ENCODE results near the gene VWA3B.
"Not testable (repeated sequence)": the region's sequence is repeated elsewhere in the genome, so short reads cannot be mapped to it uniquely, and the experiment has no call there.

VWA3B gene

DNA sequence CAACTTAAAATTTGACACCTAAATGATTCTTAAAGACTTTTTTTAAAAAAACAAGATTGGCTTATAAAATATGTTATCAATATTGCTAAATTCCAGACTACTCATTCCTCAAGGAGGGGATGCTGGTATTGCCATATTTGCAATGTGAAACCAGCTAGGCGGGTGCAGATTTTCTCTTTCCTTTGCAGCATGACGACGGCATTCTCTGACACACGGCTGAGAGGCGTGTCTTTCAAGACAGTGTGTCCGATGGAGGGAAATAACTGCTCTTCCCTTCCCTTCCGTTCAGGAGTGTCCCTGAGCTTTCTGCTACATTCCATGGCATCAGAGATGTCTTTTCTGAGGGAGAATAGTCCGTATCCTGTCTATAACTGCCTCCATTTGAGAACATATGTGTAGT, 221.1 kb downstream of the VWA3B start:
- DNase-seq, result no peak

DNA sequence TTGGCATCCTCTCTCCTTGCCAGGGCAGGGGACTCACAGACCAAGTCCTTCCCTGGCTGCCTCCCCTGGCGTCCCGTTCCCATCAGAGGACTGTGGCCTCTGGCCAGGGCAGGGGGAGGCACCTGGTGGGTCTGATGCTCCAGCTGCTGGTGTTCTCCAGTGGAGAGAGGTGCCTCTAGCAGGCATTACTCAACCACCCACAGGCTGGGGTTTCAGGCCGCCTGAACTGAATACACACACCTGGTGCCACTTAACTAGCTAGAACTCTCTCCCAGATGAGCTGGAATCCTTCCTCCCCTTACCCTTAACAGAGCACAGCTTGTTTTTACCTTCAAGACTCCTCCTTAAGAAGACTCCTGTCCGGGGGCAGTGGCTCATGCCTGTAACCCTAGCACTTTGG, 221.6 kb downstream of the VWA3B start:
- no peak for DNase-seq

DNA sequence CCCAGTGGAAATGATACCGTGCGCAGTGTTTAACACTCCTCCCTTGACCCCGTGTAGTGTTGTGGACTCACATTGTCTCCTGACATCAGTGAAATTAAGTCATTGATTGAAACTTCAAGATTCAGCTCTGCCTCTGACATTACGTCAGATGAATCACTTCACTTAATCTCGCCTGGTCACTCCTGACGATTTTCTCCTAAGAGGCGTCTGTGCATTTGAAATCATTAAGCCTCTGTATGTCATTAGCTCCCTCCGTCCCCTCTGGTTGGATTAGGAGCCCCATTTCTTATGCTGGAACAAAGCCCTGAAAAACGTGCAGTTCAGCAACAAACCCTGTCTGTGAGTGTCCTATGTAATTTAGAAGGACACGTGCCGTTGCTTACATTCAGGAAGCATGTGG, 222.6 kb downstream of the VWA3B start:
- DNase-seq, result no peak

DNA sequence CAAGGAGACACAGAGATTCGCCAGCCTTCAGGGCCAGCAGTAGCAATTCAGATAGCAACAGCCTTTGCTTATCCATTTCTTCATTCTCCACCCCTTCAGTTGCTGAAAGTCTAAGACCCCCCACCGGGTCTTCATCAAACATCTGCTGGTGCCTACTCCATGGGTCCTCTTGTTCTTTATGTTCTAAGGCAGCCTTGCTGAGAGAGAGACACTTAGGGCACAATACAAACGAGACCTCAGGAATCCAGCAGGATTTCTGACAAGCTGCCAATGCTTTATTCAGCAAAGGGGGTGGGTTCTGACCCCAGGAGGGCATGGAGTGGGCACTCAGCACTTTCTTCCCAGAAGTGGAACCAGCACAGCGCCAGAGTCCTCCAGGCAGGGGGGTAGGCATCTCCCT, 223.0 kb downstream of the VWA3B start:
- DNase-seq, result no peak

DNA sequence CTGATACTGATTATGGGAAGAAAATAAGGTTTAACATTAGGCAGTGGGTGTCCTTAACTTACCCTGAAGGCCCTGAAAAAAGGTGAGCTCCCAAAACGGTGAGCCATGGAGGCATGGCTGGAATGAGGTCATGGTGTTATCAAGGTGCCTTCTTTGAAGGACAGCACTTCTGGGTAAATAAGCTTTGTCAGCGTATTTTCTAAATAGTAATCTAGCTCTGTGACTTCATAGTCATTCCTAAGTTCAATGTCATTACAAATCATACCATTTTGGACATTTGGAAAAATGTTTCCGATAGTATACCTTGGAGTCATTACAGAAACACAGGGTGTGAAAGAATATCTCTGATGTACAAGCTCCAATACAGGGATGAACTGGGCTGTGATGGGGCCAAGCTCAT, 224.1 kb downstream of the VWA3B start:
- no peak for DNase-seq

DNA sequence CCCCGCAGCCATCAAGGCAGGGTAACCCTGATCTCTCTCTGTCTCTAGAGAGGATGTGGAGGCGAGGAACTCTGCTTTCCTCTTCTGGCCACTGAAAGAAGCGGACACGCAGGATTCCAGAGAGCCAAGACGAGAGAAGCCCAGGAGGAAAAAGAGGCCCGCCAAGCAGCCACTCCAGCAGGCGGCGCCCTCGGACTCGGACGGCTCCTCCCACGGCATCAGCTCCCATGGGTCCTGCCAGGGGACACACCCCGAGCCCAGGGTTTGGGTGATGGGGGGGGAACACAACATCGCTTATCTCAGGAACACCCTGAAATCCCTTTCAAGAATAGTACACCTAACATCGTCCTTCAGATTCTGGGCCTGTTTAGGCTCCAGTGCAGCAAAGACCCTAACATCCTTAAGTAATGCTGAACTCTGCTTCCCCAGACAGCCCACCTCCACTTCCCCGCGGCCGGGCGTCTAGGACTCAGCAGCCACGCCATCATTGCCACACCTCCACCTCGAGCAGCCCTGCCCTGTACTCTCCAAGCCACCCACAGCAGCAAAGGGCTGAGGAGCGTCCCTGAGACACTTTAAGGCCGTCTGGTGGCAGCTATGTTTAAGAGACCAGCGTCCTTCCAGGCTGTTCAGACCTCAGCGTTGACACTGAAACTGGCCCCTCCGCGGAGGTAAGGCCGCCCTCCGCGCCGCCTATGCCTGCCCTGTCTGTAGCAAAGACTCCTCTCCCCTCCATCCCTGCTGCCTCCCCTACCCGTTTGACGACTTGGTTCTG, 225.0 kb downstream of the VWA3B start:
- DNase-seq, result no peak

- no peak for DNase-seq
These were observed 226.7 kb downstream of the VWA3B start for GRCh38 chr2:98313492-98314250.

- no peak for DNase-seq
These were observed 227.3 kb downstream of the VWA3B start for GRCh38 chr2:98314251-98314650.

DNA sequence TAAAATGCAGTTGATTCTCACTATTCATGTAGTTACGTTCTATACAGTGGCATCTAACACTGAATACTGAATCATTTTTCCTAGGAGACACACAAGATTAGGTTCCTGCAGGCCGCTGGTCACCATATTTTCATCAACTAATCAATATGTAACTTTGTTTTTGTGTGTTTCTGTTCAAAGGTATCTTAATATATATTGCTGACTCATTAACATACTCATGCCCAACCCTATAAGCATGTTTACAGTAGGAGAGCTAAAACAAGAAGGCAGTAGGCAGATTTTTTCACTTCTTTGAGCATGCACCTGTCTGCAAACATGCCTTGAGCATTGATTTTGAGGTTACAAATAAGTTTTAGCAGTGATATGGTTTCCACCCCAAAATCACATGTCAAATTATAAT, 229.0 kb downstream of the VWA3B start:
- DNase-seq, result no peak

DNA sequence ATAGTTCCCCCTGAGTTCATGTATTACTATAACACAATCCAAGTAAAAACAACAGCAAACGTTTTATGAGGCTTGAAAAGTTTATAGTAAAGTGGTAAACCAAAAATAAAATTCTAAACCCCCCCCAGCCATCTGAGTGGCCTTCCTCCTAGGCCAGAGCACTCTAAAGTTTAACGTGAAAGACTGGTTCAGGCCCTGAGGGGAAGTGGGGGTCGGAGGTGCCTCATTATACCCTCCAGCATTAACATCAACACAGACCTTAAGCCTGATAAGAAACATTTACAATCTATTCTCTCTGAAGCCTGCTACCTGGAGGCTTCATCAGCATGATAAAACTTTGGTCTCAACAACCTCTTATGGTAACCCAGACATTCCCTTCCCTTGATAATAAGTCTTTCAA, 230.2 kb downstream of the VWA3B start:
- no peak for DNase-seq

DNA sequence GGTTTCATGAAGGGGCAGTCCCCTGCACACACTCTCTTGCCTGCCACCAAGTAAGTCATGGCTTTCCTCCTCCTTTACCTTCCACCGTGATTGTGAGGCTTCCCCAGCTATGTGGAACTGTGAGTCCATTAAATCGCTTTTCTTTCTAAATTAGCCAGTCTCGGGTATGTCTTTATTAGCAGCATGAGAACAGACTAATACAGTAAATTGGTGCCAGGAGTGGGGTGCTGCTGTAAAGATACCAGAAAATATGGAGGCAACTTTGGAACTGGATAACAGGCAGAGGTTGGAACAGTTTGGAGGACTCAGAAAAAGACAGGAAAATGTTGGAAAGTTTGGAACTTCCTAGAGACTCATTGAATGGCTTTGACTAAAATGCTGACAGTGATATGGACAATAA, 233.2 kb downstream of the VWA3B start:
- not testable (repeated sequence) for DNase-seq

GRCh38 chr2:98324181-98324580, 237.2 kb downstream of the VWA3B start:
- no peak for DNase-seq

DNA sequence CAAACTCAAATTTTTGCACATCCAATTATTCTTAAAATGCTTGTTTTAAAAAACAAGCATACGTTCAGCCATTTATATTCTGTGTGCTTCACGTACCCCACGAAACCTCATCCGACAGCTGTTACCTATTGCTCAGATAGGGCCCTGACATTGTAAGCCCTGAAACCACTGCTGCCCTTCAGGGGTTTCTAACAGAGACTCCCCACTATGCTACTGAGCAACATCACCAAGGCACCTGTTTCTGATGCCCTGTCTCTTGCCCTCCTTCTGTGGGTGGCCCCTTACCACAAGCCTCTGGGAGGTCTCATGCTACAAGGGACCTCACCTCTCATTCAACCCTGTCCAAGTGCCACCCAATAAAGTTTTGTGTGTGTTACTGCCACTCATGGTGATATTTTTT, 240.8 kb downstream of the VWA3B start:
- DNase-seq, result no peak

GRCh38 chr2:98329549-98329948, 242.6 kb downstream of the VWA3B start:
- DNase-seq, result no peak

DNA sequence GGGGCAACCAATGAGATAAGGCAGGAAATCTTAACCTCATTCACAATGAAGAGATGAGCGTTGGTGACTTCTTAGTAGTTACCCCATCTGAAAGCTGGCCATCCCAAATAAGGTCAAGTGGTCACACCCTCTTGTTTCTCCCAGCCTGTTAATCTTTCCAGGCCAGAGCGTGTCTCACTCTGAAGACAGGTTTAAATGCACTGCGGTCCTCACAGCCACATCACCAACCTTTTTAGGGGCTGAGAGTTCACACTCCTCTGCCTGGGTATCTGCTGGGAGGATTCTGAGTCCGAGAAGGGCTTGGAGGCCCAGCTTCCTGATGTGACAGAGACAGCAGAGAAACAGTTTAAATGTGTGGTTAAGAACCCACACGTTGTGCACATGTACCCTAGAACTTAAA, 246.0 kb downstream of the VWA3B start:
- no peak for DNase-seq

- no peak for DNase-seq
These were observed 247.0 kb downstream of the VWA3B start for GRCh38 chr2:98333922-98334321.

DNA sequence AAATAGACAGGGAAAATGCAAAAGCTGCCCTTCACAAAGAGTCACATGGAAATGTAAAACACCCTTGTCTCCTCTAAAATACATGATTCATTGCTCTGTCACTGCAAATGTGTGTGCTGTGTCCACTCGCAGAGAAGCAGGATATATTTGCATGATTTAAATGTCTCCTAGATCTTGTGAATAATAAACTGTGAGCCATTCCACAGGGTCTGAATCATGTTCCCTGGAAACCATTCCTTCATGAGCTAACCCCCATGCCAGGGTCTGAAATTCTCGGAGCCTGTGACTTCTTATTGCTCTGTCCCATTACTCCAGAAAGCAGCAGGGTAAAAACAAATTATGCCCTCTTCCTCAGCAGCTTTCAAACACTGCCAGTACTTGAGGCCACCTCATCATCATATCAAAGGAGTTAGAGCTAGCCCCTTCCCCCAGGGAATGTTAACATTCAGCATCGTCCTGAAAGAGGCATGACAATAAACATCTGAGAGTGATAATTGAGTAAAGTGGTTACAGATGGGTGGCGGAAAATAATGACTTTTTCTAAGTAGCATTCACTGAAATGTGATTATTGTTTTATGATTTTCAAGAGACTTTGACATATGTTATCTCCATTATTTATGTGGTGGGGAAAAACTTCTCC, 247.6 kb downstream of the VWA3B start:
- no peak for DNase-seq

GRCh38 chr2:98335271-98335670, 248.3 kb downstream of the VWA3B start:
- DNase-seq, result no peak

DNA sequence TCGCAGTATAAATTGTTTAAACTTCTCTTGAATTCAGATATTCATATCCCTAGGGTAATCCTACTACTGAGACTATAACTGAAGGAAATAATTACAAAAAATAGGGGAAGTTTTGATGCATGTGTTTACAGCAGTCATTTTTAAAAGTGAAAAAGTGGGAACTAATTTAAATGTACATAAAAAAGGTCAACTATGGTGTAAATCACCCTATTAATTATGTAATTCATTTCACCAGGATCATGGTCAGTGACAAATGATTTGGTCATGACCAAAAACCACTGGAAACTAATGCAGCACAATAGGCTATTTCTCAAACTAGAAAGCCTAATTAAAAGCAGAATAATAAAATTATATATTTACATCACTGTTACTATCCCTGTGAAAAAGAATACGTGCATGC, 254.3 kb downstream of the VWA3B start:
- no peak for DNase-seq

GRCh38 chr2:98343285-98343684, 256.3 kb downstream of the VWA3B start:
- DNase-seq, result no peak

DNA sequence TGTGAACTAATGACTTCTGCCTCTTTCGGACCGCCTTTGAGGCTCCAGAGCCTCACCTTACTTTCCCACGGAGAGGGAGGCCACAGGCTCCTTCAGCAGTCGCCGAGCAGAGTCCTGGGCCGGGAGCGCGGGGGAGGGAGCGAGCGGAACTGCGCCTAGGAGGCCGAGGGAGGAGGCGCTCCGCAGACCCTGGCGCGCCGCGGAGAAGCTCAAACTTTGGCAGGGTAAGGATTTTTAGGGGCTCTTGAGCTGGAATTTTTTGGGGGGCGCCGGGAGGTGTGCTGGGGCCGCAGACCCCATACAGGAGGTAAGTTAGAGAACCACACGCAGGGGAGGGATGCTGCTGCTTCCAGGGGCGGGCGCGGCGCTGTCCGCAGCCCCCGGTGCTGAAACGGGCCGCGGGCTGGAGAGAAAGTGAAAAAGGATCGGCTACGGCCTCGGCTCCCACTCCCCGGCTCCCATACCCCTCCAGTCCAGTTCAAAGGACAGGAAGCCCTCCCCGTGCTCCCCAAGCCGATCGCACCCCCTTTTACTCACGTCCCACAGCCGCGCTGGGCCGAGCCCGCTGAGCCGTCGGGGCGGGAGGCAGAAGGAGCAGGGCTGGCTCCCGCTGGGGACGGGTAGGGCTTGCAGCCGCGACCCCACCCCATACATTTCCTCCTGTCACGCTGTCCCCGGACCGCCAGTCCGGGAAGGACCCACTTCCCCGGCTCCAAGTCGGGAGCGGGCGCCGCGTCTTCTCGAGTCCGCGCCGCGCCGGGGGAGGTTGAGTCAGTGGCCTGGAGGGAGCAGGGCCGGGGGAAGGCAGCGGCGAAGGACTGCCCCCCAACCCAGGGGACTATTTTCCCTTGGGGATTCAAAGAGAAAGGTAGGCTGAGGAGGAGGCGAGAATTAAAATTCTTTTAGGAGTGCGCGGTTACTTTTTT, 259.6 kb downstream of the VWA3B start, which contains the start of gene CNGA3:
Gene CNGA3, plus strand, starts transcription at position 146 of the 926 bp plus-strand sequence. CDS start 23,520 bp downstream, outside the sequence.
- DNase-seq, result peak in 1 of 2 experiments; percentile 9

DNA sequence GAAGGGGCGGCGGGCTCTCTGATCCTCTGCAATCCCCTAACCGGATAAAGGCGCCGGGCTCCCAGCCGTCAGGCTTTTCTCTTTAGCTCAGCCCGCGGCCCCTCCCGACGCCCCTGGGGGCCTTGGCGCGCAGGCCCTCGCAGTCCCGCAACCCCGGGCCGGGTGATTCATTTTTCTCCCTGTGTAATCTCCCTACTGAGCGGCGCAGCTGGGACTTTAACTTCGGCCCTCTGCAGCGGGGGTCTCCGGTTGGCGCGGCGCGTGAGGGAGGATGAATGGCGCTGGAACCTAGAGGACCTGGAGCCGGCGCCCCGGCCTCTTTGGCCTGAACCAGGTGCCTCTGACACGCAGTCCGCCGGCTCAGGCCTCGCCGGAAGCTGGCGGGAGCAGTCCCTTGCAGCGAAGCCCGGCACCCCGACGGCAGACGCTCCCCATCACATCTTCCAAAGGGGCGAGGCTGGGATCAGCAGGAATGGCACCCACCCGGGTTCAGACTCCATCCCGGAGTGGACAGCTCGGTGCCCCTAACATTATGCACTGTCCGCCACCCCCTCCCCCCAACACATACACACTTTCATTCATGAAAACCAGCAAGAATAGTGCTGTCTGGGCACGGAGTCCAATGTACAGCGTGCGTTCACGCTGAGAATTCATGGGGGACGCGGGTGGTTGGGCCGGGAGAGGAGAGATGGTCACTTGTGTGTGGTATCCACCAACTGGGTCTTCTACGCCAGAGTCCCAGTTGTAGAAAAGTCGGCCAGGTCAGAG, 260.5 kb downstream of the VWA3B start:
- DNase-seq, result no peak

Data from stimulated activated CD4-positive, alpha-beta T cell treated with anti-CD3 and anti-CD28 coated beads, Interleukin-4, amount 100 ng/mL, for 4 hours (primary cell).